HCT116 (cell line): Measurements from ENCODE around the gene LIM2. TPM values are rescaled to one million over a fixed set of nuclear protein-coding genes. Genes with fewer than 3 reads are reported as not detected.
"Not testable (repeated sequence)": the region's sequence is repeated elsewhere in the genome, so short reads cannot be mapped to it uniquely, and the experiment has no call there.

ENCODE experiments used
- ATAC-seq: fragments of 200-7000 bp; cut with Tn5 transposase; 2 replicates; pipeline ENCODE4 v1.9.1; 2020; ENCODE audit warnings: mild to moderate bottlenecking, moderate library complexity
- BruUV-seq: library from RNA; stranded (reverse); fragments of 400-500 nt; replicated peaks from 2 replicates; lab custom pipeline; 2021; lab: Mats Ljungman, UMichigan
- CTCF ChIA-PET: fragments of 300-600 bp; sonication (Branson Sonifier 250); formaldehyde crosslinking; loops from one replicate; lab custom pipeline; 2021; ENCODE audit warnings: antibody characterized with exemption; lab: Charles Lee
- POLR2A ChIA-PET: fragments of 300-600, 350-600 bp; sonication (Branson Sonifier 250); formaldehyde crosslinking; loops from one replicate; lab custom pipeline; 2021; ENCODE audit warnings: antibody characterized with exemption; lab: Charles Lee
- RAD21 ChIA-PET, 2 experiments: fragments of 300-600 bp; sonication (Branson Sonifier 250); formaldehyde crosslinking; loops; one replicate each; lab custom pipeline; 2023; ENCODE audit warnings: low total read pairs in 2 of 2; ENCODE audit not compliant: uncharacterized antibody in 2 of 2, unreplicated experiment in 2 of 2, low non-redundant PET in 1 of 2; lab: Charles Lee
- DNase-seq: peaks from one replicate; pipeline ENCODE4 v3.0.0-alpha.2; 2010; ENCODE audit warnings: low read depth, low spot score
- H2AFZ ChIP-seq: fragments of 200-600 bp; shearing (Covaris generic), sonication (generic); 2 replicates; pipeline ENCODE4 v1.6.1; 2017; ENCODE audit warnings: low read depth, mixed run types, mixed read lengths, antibody characterized with exemption, low read length; ENCODE audit not compliant: poor library complexity, severe bottlenecking
- H3K27ac ChIP-seq: 2 replicates; pipeline ENCODE4 v1.5.1; 2012; ENCODE audit warnings: low read depth, low read length
- H3K27me3 ChIP-seq: fragments of 200-600 bp; sonication (generic); 2 replicates; pipeline ENCODE4 v1.6.1; 2016; ENCODE audit warnings: mixed run types, low read length, mixed read lengths; ENCODE audit not compliant: insufficient read depth
- H3K36me3 ChIP-seq, 2 experiments: fragments of 200-500 bp in 1 of 2; fragments of 200-600 bp in 1 of 2; sonication (Bioruptor generic) in 1 of 2; sonication (generic) in 1 of 2; 2 replicates each; pipeline versions ENCODE4 v1.5.1 to v1.6.1; 2014 to 2016; ENCODE audit warnings: low read length in 2 of 2, inconsistent platforms in 1 of 2, mixed read lengths in 1 of 2, mixed run types in 1 of 2; ENCODE audit not compliant: insufficient read depth in 2 of 2, control insufficient read depth in 1 of 2
- H3K4me1 ChIP-seq, 2 experiments: fragments of 200-600 bp in 1 of 2; sonication (generic) in 1 of 2; 2 replicates each; pipeline versions ENCODE4 v1.5.1 to v1.6.1; 2012 to 2017; ENCODE audit warnings: low read length in 2 of 2, inconsistent platforms in 1 of 2, mild to moderate bottlenecking in 1 of 2, mixed read lengths in 1 of 2, mixed run types in 1 of 2, moderate library complexity in 1 of 2; ENCODE audit not compliant: insufficient read depth in 2 of 2, control insufficient read depth in 1 of 2
- H3K4me2 ChIP-seq: fragments of 200-600 bp; sonication (generic); 2 replicates; pipeline ENCODE4 v1.6.1; 2017; ENCODE audit warnings: mixed run types, low read length, mixed read lengths
- H3K4me3 ChIP-seq, 2 experiments: fragments of 200-600 bp in 1 of 2; sonication (generic) in 1 of 2; replicated peaks in 1 of 2; 2 replicates each; pipeline ENCODE4 v1.5.1; 2011 to 2016; ENCODE audit warnings: low read length in 2 of 2, control low read depth in 1 of 2, low read depth in 1 of 2, mild to moderate bottlenecking in 1 of 2, mixed read lengths in 1 of 2, mixed run types in 1 of 2
- H3K79me2 ChIP-seq: fragments of 200-600 bp; sonication (generic); 2 replicates; pipeline ENCODE4 v1.6.1; 2017; ENCODE audit warnings: mild to moderate bottlenecking, mixed run types, low read length, moderate library complexity, mixed read lengths; ENCODE audit not compliant: insufficient read depth
- H3K9ac ChIP-seq: fragments of 200-600 bp; sonication (generic); 2 replicates; pipeline ENCODE4 v1.6.1; 2016; ENCODE audit warnings: low read length, mixed read lengths
- H3K9me2 ChIP-seq: fragments of 200-600 bp; sonication (generic), shearing (Covaris generic); 2 replicates; pipeline ENCODE4 v1.6.1; 2017; ENCODE audit warnings: mixed run types, mild to moderate bottlenecking, moderate library complexity; ENCODE audit not compliant: insufficient read depth
- H3K9me3 ChIP-seq, 2 experiments: fragments of 200-500 bp in 1 of 2; fragments of 200-600 bp in 1 of 2; sonication (Bioruptor generic) in 1 of 2; sonication (generic) in 1 of 2; 2 replicates each; pipeline ENCODE4 v1.6.1; 2014 to 2017; ENCODE audit warnings: low read length in 2 of 2, mixed read lengths in 2 of 2, inconsistent platforms in 1 of 2, low read depth in 1 of 2, mild to moderate bottlenecking in 1 of 2, mixed run types in 1 of 2, moderate library complexity in 1 of 2; ENCODE audit not compliant: control insufficient read depth in 1 of 2, insufficient read depth in 1 of 2
- H4K20me1 ChIP-seq: fragments of 200-600 bp; sonication (generic), shearing (Covaris generic); 2 replicates; pipeline ENCODE4 v1.6.1; 2017; ENCODE audit warnings: mixed run types, mild to moderate bottlenecking, moderate library complexity; ENCODE audit not compliant: insufficient read depth
- intact Hi-C: fragments of 100-400 bp; cut with micrococcal nuclease; formaldehyde crosslinking; loops from 2 replicates; pipeline ENCODE4 v1.10.0; 2022
- total RNA-seq: library from RNA; stranded (reverse); gene quantifications from one replicate; pipeline ENCODE4 v1.2.1, GENCODE V29; 2021; ENCODE audit not compliant: unreplicated experiment
- TF ChIP-seq, protein P1 (sequence below), 3 experiments: fragments of 200-600 bp in 1 of 3; sonication (generic) in 1 of 3; IDR thresholded peaks in 2 of 3; conservative IDR thresholded peaks in 1 of 3; 2 replicates each; pipeline ENCODE4 v1.5.1; 2012 to 2017; ENCODE audit warnings: low read depth in 2 of 3, low read length in 2 of 3, antibody characterized with exemption in 1 of 3, borderline replicate concordance in 1 of 3, control low read depth in 1 of 3, mild to moderate bottlenecking in 1 of 3, mixed read lengths in 1 of 3, mixed run types in 1 of 3, moderate library complexity in 1 of 3; ENCODE audit not compliant: insufficient read depth in 1 of 3

The LIM2 gene
- total RNA-seq, 1 experiment from 2014 or later: not detected

DNA sequence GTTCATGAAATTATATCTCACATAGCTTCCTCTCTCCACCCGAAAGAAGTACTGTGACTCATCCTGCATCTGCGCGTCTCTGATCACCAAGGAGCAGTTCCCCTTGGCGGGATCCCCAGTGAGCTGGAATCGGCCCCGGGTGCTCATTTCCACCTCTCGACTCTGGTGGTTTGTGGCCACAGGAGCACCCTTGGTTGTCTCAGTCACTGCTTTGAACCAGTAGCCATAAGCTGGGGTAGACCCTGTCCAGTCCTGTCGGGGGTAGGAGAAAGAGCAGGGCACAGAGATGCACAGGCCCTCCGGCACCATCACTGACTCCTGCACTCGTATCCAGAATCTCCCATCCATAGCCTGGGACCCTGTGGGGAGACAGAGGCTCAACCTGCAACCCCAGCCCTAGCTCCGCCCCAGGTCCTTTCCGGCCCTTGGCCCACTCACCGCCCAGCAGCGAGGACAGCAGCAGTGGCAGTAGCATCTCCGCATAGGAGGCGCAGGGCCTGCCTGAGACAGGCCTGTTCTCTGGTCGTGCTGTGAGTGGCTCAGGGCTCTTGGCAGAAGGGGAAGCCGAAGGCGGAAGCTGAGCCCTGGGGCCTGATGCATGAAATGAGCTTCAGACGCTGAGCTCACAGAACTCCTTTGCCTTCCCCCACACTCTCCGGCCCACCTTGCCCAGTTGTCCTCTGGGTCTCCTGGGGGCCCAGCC is 29.5 kb upstream of the LIM2 start, which contains the start of gene SIGLEC10:
SIGLEC10 (minus strand) TSS at position 536 of the 703 bp plus-strand sequence; CDS start at position 475, 61 bp downstream.
- BruUV-seq: no TSS peak
- no peaks in the 10 kb centered on the region for H3K9me3 ChIP-seq
- no peaks in the 10 kb centered on the region for H3K27me3 ChIP-seq
- TF ChIP-seq, protein P1, sequence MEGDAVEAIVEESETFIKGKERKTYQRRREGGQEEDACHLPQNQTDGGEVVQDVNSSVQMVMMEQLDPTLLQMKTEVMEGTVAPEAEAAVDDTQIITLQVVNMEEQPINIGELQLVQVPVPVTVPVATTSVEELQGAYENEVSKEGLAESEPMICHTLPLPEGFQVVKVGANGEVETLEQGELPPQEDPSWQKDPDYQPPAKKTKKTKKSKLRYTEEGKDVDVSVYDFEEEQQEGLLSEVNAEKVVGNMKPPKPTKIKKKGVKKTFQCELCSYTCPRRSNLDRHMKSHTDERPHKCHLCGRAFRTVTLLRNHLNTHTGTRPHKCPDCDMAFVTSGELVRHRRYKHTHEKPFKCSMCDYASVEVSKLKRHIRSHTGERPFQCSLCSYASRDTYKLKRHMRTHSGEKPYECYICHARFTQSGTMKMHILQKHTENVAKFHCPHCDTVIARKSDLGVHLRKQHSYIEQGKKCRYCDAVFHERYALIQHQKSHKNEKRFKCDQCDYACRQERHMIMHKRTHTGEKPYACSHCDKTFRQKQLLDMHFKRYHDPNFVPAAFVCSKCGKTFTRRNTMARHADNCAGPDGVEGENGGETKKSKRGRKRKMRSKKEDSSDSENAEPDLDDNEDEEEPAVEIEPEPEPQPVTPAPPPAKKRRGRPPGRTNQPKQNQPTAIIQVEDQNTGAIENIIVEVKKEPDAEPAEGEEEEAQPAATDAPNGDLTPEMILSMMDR (IDR thresholded peaks at IDR 0.05 in 2 of 3, conservative IDR thresholded peaks at IDR 0.05 in 1 of 3; ENCODE audit: borderline replicate concordance in 1 of 3, insufficient read depth in 1 of 3, low read depth in 2 of 3, low read length in 2 of 3): no peak
- DNase-seq: no peak
- H3K36me3 ChIP-seq: no peaks in the 10 kb centered on the region
- RAD21 ChIA-PET: no interaction called here
- H3K4me3 ChIP-seq: no peak within 1 kb of the TSS
- H4K20me1 ChIP-seq: no peaks in the 10 kb centered on the region
- no peak within 1 kb of the TSS for H3K4me2 ChIP-seq
- H2AFZ ChIP-seq: no peak within 1 kb of the TSS
- H3K9me2 ChIP-seq: no peaks in the 10 kb centered on the region
- intact Hi-C loops: no loop called here
- no peak within 1 kb of the TSS for H3K27ac ChIP-seq
- no peaks in the 10 kb centered on the region for H3K79me2 ChIP-seq
- no peaks in the 10 kb centered on the region; a peak in 1 of 4 replicates for H3K4me1 ChIP-seq
- CTCF ChIA-PET: interaction anchor here (1.2 to 1.7 kb wide), 2 partner anchors 240 to 244 kb away, joined by 4 to 5 read pairs; no protein-coding TSS in a partner anchor
- ATAC-seq: no peak
- POLR2A ChIA-PET: no interaction called here
- H3K9ac ChIP-seq: no peak within 1 kb of the TSS

- POLR2A ChIA-PET, RAD21 ChIA-PET, H3K27me3 ChIP-seq, H3K27ac ChIP-seq, BruUV-seq, H3K9me2 ChIP-seq, H2AFZ ChIP-seq, H3K36me3 ChIP-seq, H3K79me2 ChIP-seq, H4K20me1 ChIP-seq, intact Hi-C loops, DNase-seq, ATAC-seq, H3K4me1 ChIP-seq, H3K4me3 ChIP-seq, H3K9ac ChIP-seq, H3K9me3 ChIP-seq, H3K4me2 ChIP-seq: not testable (repeated sequence)
- CTCF ChIA-PET: interaction anchor here (1.2 kb wide), 1 partner anchor 240 kb away, joined by 4 read pairs; no protein-coding TSS in a partner anchor
These were observed 28.6 kb upstream of the LIM2 start for GRCh38 chr19:51416422-51416821.
